HG02623 (cell line): ENCODE measurements around the gene RCAN2.
A peak's percentile ranks its signal among the peaks of the same experiment; 100 is the strongest.

ENCODE experiments used
- ATAC-seq: cut with Tn5 transposase; IDR thresholded peaks from one replicate; pipeline ENCODE4 v1.9.1; 2021; ENCODE audit warnings: moderate library complexity; ENCODE audit not compliant: unreplicated experiment

RCAN2 gene

DNA sequence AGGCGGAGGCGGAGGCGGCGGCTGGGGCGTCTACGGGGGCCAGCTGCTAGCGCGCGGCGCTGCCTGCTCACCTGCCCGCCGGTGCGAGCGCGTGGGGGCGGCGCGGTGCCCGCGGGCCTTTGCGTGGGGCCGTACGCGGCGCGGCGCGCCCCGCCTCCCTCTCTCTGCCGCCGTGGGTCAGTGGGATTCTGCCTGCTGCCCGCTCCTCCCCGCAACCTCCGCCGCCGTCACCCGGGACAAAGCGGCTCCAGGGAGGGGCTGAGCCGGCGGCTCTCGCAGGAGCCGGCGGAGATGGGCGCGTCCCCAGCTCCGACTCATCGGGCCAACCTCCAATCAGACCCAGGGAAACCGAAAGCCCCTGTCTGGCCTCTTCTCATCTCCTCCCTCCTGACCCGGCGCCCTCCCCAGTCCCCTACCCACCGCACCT lies at the start of gene RCAN2:
Gene RCAN2 (minus strand): TSS at position 249 of the 427 bp plus-strand sequence.
- peak; percentile 55 for ATAC-seq

DNA sequence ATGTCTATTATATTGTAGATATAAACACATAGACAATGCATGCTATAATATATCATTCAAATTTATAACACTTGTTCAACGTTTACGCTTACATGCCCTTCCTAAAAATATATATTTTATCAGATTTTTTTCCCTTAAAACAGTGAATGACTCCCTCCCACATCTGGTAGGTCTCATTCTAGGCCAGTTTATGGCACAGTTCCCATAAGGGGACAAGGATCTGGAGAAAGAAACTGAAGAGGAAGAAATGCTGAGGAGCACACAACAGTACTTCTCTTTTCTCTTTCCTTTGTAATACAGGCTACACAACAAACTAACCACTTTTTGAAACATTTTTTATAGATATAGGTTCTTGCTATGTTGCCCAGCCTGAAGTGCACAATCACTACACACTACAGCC lies 48.6 kb upstream of the RCAN2 start:
- no peak for ATAC-seq

DNA sequence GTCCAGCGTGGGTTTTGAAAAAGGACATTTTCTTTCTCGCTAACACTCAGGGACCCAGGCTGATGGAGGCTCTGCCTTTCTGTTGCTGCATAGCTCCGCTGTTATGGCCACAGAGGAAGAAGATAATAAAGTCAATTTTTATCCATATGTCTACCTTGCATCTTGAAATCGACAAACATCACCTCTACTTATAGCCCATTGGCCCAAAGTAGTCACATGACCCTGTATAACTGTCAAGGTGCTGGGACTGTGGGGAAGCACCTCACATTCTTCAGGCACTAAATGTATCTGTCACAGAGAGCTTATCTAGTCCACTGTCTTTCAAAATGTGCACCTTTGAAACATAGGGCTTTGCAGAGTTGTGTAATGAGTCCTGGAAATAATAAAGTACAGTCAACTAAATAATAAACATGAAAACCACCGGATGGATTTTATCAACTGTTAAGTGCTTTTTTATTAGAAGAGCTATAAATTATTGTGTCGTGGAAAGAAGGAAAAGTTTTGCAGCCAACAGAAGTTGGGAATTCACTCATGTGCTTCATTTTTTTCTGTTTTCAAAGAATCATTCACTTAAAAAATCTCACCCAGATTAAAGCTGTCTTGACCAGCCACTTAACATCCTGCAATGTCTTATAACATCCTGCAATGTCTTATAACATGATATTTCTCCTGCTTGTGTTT lies 47.7 kb upstream of the RCAN2 start:
- no peak for ATAC-seq

DNA sequence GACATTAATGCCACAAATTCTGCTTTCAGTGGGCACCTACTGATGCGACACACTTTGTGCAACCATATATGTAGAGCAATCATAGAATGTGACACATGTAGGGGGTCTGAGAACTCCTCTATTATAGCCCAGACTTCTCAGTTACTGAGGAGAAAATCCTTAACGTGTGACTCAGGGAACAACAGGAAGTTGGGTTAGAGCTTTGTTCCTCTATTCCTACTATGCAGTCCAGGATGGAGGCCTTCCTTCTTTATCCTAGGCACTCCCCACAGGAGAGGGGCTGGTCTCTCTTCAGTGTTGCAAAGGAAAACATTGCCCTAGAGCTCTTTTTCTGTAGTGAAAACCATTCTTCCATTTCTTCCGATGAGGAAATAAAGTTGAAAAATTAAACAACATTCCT lies 39.6 kb upstream of the RCAN2 start:
- ATAC-seq = no peak

DNA sequence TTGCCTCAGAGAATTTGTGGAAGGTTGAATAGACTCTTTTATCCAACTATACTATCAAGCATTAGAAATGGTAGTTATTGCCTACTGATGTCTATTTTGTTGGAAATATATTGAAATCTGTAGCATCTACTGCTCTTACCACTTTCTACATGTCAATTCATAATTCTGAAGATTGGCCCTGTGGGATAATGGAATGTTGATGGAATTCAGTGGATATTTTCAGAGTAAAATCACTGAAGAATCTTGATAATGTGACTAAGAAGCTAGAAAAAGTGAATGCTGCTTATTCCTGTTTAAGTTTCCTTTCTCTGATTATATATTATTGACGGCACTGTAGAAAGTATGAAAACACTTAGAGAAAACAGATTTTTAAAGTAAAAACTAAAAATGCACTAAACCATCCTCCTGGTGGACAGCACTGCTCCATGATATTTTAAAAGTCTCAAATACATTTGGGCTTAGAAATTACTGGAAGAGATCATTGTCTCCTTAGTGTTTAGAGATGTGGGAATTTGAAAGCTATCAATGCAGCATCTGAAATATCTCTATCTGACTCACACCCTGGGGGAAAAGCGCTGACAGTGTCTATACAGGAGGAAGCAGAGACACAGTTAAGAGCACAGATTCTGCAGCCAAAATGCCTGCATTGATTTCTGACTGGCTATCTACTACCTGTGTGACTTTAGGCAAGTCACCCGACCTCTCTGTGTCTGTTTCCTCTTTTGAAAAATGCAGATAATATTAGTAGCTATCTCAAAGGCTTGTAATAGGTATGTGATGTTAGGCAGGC lies 37.9 kb upstream of the RCAN2 start:
- ATAC-seq = no peak

DNA sequence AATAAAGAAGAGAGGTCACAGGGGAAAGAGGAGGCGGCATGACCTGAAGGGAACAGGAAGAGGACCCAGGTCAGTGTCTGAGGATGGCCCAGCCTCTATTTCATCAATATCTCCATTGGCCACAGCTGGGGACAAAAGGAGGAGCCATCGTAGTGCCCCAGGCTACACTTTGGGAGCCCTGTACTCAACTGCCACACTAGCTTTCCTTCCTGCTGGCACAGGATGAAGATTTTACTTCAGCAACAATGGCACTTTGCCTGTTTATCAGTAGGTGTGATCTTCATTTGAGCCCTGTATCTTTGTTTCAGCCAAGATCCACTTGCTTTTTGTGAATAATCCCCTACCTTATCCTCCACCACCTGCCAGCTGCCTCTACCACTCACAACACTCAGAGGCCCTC lies 35.4 kb upstream of the RCAN2 start:
- ATAC-seq = no peak

DNA sequence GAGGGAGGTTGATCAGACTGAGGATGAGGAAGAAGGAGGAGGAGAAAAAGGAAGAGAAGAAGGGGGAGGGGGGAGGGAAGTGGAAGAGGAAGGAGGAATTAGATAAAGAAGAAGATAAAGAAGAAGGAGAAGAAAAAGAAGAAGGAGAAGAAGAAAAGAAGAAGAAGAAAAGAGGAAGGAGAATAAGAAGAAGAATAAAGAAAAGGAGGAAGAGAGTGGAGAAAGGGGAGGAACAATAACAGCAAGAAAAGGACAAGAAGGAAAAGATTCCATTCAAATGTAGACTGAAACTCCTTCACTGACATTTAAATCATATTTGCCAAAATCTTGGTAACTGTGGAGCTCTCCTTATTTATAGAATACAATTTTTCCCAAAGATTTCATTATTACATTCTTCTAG lies 34.3 kb upstream of the RCAN2 start:
- ATAC-seq = no peak

DNA sequence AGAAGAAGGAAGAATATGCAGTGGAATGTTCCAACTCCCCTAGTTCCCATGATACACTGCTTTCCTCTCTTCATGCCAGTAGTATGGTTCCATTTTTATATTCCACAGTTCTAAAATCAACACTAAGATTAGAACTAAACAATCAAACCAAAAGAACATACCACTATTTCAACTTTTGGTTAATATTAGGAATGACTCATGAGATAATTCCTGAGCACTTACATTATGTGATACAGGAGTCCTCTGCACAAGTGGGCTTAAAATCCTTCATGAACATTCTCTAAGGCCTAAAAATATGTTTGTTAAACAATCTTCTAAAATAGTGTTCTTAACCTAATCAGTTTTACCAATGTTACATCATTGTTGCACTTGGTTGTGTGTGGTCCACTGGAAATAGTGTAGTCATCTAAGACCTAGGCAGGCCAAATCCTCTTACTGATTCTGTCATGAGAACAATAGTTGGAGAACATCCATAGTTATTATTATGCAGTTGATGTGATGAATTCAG lies 30.3 kb upstream of the RCAN2 start:
- no peak for ATAC-seq

DNA sequence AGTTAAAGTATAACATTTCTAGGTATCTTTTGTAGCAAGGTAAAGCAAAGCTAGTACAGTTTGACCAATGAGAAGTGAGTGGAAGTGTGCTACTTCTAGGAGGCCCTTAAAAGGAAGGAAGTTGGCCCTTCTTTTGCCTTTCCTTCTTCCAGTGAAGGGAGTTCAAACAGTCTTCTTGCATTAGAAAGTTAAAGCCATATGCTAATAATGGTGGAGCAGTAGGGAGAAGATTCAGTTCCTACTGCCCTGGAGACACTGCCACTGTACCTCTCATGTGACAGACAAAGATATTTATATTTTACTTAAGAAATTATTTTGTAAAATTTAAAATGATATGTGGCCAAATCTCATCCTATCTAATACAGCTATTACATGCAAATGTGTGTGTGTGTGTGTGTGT lies 26.0 kb upstream of the RCAN2 start:
- no peak for ATAC-seq

DNA sequence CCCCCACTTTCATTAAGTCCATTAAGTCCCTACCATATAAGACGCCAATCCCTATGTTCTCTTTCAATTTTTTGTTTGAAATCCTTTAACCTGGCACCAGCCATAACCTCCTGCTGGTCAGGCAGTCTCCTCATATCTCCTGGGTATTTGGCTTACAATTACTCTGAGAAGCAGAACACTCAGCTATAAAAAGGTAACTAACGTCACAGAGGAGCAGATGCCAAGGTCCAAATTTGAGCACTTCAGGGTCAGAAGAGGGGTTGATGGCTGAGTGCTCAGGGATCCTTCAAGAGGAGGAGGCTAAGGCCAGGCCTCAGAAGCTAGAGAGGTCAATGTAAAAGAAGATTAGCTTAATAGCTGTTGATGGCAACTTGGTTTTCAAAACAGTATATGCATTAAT lies 22.3 kb upstream of the RCAN2 start:
- no peak for ATAC-seq

DNA sequence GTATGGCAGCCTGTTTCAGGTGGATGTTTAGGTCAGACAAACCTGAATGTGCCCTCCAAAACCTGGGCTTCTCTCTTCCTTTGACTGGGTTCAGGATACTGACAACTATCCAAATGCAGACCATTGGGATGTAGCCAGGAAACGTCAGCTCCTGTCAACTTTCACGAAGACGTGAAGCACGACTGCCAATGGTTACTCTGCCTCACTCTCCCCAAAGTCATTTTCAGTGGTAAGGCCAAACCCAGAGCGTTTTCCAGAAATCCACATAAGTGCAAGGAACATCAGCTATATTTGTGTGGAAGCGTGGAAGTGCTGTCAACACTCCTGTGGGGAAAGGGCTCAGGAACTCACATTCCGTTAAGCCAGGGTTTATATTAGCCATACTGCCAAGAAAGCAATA lies 20.1 kb upstream of the RCAN2 start:
- ATAC-seq = no peak

DNA sequence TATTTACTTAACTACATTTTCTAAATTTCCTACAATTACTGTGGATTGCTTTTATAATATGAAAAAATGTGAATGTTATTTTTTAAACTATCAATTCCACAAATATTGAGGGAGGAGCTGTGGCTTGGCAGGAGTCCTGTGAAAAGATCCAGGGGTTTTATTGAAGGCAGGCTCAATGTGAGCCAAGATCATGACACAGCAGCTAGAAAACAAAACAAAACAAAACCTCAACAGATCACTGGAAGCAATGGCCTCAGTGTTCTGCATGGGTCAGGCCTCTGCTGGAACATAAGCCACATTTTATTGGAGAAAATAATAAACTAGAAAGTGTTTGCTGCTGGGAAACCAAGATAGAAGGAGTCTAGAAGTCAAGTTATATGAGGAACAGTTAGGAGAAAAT lies 19.4 kb upstream of the RCAN2 start:
- ATAC-seq = no peak

DNA sequence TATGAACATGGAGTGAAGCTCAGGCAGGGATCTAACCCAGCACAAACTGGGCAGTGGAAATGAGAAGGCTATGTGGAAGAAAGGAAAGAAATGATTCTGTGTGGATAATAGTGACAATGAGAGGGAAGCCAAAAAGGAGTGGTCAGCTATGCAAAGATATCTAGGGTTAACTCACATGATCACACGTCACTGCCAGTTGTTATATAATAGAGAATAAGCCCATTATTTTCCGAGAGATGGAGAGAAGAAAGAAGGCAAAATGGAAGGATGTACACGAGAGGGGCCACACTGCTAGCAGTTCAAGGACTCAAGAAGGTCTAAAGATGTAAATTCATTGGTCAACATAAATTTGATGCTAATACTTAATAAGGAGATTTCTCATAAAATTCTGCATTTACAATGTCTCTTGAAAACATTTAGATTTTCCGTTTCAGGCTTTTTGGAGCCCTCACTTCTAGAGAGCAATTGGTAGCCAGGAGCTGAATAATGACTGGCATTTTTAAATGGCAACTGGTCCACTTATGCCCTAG lies 18.8 kb upstream of the RCAN2 start:
- ATAC-seq = no peak

DNA sequence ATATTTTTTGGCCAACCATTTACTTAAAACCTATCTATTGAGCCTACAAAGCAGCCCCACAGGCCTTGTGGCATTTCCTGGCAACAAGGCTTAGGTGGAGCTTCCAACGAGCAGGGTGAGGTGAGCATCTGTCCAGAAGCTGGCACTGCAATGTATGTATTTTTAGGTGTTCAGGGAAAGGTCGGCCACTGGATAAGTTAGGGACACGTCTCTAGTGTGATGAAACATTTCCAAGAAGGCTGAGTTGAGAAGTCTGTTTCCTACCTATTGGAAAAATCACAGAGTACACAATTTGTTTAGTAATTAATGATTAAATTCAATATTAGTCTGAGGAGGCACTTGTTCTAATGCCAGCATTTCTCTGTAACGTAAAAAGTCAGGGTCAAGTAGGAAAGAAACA lies 17.8 kb upstream of the RCAN2 start:
- ATAC-seq = no peak

DNA sequence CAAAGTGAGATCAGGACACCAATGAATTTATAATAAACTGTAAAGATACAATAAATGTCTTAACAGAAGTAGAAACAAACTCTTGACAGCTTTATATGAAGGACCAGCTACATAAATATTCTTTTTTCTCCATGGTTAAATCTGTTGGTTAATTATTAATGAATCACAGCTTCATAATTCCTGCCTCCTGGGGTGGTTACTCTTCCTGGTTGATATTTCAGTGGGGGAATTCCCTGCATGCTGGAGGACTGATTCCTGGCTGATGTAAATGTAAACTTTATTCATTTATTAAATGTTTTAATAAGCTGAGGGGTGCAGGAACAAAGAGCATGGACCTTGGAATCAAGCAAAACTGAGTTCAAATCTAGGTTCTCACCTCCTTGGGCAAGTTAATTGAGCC lies 16.2 kb upstream of the RCAN2 start:
- no peak for ATAC-seq

DNA sequence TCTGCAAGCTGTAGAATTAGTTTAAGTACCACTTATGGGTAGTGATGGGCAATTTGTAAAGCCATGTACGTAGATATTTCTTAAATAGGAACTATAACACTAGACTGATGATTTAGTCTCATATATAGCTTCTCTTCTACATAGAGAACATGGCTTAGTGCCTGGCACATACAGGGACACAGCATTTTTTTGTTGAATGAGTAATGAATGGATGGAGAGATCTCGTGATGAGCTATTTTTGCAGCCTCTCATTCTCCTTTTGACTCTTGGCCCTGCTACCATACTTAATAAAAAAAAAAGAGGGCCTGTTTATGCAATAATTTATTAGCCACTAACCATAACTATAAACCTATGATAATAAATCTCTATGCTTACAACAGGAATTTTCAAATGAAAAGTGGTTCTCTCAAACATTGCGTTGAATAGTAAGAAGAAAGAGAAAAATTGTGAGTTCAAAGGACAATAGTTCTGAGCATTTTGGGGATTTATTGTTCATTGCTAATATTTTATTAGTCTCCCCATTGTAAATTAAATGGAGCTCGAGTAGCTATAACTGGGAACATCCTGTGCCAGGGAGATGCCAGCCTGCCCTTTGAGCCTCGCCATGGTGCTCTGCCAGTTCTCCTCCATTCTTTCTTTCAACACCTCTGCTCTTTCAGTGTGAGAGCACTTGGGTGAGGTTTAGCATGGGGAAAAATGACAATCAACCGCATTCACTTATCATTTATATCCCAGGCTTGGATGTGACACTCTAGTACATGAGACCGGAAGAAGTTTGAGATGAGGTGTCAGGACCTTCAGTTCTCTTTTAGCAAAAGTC lies 14.7 kb upstream of the RCAN2 start:
- ATAC-seq = no peak

DNA sequence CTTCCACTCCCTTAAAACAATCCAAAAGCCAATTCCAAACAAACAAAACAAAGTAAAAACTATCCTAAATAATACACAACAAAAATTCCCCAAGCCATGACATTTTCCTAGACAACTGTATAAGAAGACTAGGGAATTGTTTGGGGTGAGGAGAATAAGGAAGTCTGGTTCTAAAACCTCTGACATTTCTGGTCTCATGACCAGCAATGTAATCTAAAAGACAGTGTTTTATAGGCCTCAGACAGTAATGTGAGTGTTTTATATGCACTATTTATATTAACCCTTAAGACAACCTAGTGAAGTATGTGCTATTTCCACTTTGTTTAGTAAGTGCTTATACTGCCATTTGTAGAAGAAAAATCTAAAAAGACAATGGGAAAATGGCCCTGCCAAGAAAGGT lies 13.0 kb upstream of the RCAN2 start:
- no peak for ATAC-seq

DNA sequence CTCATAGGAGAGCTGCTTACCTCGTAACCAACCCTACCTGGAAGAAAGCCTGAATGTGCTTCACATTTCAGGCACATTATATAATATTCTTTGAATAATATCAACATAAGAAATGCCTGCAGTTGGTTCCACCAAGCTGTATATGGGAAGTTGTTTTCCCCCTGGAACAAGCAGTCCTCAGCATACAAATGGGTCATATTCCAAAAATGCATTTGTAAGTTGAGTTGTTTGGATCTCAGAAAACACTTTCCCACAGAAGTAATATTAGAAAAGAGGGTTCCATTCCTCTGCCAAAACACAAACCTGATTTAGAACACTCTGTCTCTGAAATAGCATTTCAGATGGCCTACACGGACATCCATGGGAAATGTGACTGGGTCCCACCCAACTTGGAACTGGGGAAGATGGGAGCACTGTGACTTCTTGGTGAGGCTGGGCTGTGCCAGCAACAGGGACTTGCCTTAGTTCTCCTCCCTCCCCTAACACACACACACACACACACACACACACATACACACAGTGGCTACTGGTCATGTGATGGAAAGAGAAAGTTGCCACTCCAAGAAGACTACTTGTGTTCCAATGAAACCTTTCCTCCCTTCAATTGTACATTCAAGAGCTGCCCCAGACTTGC lies 11.4 kb upstream of the RCAN2 start:
- no peak for ATAC-seq

DNA sequence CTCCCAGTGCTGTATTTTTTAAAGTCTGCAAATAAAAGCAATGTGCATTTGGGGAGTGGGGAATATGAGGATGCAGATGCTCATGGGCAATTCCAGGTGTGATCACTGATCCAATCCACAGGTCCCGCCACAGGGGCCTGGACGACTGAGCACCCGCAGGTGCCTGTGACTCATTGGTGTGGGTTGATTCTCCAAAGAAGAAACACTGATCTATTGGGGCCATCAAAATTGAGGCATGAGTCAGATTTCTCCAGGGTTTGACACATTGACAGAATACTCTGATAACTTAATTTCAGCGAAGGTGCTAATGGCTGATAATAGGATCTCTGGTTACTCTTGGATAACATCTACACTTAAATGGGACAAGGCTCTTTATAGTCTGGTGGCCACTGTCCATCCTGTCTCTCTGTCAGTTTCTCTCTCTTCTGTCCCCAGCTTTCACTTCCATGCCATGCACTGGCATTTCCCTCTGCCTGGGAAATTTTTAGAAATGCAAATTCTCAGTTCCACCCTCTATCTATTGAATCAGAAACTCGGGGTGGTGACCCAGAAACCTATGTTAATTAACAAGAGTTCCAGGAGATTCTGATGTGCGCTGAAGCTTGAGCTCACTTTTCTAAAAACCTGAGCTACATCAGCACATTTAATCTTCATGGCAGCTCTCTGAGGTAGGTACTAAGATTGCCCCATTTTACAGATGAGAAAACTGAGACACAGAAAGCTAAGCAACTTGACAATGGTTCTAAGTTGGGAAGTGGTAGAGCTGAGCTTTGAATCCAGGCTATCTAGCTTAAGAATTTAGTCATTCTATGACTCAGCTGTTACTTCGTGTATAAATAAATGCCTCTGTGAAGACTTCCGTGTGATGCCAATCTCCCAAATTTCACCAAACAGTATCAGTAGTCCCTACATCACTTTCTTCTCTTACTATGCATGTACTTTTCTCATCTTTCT lies 10.2 kb upstream of the RCAN2 start:
- no peak for ATAC-seq

DNA sequence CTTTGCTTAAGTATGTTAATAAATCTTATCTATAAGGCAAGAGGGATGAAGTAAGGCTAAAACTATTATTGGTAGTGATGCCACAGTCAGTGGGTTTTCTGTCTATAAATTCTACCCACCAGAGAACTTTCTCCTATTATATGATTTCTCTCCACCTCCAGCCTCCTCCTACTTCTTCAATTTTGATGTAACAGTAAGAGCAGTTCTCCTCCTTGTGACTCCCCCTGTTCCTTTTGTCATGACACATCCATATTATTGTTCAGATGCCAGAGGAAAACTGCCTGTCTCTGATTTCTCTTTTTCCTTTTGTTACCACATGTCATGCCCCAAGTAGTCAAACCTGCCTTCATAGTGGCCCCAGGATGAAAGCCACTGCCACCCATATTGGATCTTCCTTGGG lies 9.1 kb upstream of the RCAN2 start:
- ATAC-seq = no peak
